Upper lobe of right lung (tissue), 1 donor: ENCODE results near the gene HDAC9. TPM values are rescaled to one million over a fixed set of nuclear protein-coding genes. Genes with fewer than 3 reads are reported as not detected.
"Not testable (repeated sequence)": the region's sequence is repeated elsewhere in the genome, so short reads cannot be mapped to it uniquely, and the experiment has no call there.

Source experiments
- ATAC-seq: fragments of 200-7000 bp; cut with Tn5 transposase; one replicate; pipeline ENCODE4 v1.9.1; 2020; ENCODE audit warnings: mild to moderate bottlenecking, moderate library complexity
- DNase-seq: peaks from one replicate; pipeline ENCODE4 v3.0.0-alpha.2; 2020
- H3K27ac ChIP-seq: fragments of 200-600 bp; one replicate; pipeline ENCODE4 v1.8.0; 2022
- H3K27me3 ChIP-seq: fragments of 200-600 bp; one replicate; pipeline ENCODE4 v1.8.0; 2022; ENCODE audit warnings: mild to moderate bottlenecking
- H3K36me3 ChIP-seq: fragments of 200-600 bp; one replicate; pipeline ENCODE4 v1.8.0; 2022
- H3K4me1 ChIP-seq: fragments of 200-600 bp; one replicate; pipeline ENCODE4 v1.8.0; 2022
- H3K4me3 ChIP-seq: fragments of 200-600 bp; one replicate; pipeline ENCODE4 v1.8.0; 2022; ENCODE audit warnings: mild to moderate bottlenecking
- H3K9me3 ChIP-seq: fragments of 200-600 bp; one replicate; pipeline ENCODE4 v1.8.0; 2022
- intact Hi-C: fragments of 100-400 bp; cut with DNase I; formaldehyde crosslinking; loops from one replicate; pipeline ENCODE4 v1.11.0; 2022
- total RNA-seq: library from RNA; stranded (reverse); fragmentation: NEBNext Ultra II Directional; extraction: Animal tissue kit (Norgen Biotek cat#: 25700); gene quantifications from one replicate; pipeline ENCODE4 v1.2.1, GENCODE V29; 2021
- TF ChIP-seq, protein P1 (sequence below): fragments of 200-600 bp; IDR thresholded peaks from one replicate; pipeline ENCODE4 v1.8.0; 2022; ENCODE audit warnings: antibody characterized with exemption
- donor health status: DM: no; HTN: yes; CAD: no; lungs with severe emphysema.

Gene HDAC9
- total RNA-seq, 1 donor from 2014 or later = 52.4 TPM

DNA sequence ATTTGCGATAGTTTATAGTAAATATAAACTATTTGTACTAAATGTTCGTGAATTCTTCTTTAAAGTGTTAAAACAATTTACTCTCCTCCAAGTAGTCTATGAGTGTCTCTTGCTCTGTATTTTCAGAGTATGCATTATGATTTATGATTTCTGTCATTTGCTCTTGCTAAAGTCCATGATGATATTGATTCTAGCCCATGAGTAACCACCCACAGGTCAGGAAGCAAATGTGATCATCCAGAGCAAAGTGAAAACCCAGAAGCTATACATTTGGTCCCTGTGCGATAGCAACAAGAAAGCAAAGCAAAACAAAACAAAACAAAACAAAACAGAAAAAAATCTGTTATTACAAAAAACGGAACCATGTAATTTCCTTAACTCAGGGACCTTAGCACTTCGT is 225.9 kb downstream of the HDAC9 start:
- Histone ChIP-seq H3K27ac (no peak overlapping the region), H3K36me3 (no peaks in the 10 kb centered on the region), H3K9me3 (no peaks in the 10 kb centered on the region), H3K4me3 (no peak overlapping the region), H3K27me3 (no peaks in the 10 kb centered on the region), H3K4me1 (no peaks in the 10 kb centered on the region)
- TF ChIP-seq, protein P1, sequence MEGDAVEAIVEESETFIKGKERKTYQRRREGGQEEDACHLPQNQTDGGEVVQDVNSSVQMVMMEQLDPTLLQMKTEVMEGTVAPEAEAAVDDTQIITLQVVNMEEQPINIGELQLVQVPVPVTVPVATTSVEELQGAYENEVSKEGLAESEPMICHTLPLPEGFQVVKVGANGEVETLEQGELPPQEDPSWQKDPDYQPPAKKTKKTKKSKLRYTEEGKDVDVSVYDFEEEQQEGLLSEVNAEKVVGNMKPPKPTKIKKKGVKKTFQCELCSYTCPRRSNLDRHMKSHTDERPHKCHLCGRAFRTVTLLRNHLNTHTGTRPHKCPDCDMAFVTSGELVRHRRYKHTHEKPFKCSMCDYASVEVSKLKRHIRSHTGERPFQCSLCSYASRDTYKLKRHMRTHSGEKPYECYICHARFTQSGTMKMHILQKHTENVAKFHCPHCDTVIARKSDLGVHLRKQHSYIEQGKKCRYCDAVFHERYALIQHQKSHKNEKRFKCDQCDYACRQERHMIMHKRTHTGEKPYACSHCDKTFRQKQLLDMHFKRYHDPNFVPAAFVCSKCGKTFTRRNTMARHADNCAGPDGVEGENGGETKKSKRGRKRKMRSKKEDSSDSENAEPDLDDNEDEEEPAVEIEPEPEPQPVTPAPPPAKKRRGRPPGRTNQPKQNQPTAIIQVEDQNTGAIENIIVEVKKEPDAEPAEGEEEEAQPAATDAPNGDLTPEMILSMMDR = no peak
- DNase-seq (no peak), ATAC-seq (no peak)
- intact Hi-C loops = no loop called here

DNA sequence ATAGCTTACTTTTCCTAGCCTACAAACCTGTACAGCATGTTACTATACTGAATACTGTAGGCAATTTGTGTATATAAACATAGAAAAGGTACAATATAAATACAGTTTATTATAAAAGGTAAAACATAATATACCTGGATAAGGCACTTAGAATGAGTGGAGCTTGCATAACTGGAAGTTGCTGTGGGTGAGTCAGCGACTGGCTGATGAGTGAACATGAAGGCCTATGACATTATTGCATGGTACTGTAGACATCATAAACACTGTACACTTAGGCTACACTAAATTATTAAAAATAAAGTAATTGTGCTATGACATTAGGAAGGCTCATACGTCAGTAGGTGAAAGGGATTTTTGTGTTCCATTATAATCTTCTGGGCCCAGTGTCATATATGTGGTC is 228.8 kb downstream of the HDAC9 start:
- H3K27me3 ChIP-seq = no peaks in the 10 kb centered on the region
- DNase-seq (no peak), ATAC-seq (no peak)
- TF ChIP-seq, protein P1 = no peak
- H3K36me3 ChIP-seq = no peaks in the 10 kb centered on the region
- H3K4me3 ChIP-seq = no peak overlapping the region
- no peaks in the 10 kb centered on the region for H3K4me1 ChIP-seq
- no peak overlapping the region for H3K27ac ChIP-seq
- intact Hi-C loops = no loop called here
- H3K9me3 ChIP-seq = no peaks in the 10 kb centered on the region

DNA sequence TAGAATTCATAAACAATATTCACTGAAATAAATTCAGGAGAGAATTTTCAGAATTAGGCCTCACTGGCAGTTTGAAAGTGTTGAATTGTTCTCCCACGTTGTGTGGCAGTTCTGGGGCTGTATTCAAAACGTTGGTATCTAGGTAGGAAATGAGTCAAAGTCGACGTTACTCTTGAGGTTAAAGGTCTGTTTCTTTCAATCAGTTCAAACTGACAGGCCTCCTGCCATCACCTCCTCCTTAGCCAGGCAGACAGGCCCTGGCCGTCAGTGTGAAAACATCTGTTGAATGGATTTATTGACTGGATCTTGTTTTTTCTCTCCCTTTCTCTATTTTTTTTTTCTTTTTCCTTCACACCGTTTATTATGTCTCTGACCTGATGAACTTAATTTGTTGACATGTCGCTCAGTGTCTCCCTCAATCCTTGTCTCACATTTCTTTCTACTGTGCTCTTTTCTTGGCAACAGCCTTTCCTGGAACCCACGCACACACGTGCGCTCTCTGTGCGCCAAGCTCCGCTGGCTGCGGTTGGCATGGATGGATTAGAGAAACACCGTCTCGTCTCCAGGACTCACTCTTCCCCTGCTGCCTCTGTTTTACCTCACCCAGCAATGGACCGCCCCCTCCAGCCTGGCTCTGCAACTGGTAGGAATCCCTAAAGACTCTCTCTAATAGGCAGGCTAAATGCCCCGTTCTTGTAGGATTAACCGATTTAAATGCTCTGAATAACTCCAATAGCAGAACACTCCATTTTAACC is 231.7 kb downstream of the HDAC9 start:
- no peak overlapping the region for H3K27ac ChIP-seq
- TF ChIP-seq, protein P1 = no peak
- ATAC-seq = no peak
- no peaks in the 10 kb centered on the region for H3K9me3 ChIP-seq
- H3K27me3 ChIP-seq = no peaks in the 10 kb centered on the region
- intact Hi-C loops = no loop called here
- H3K4me1 ChIP-seq = no peaks in the 10 kb centered on the region
- no peak for DNase-seq
- no peaks in the 10 kb centered on the region for H3K36me3 ChIP-seq
- H3K4me3 ChIP-seq = no peak overlapping the region

DNA sequence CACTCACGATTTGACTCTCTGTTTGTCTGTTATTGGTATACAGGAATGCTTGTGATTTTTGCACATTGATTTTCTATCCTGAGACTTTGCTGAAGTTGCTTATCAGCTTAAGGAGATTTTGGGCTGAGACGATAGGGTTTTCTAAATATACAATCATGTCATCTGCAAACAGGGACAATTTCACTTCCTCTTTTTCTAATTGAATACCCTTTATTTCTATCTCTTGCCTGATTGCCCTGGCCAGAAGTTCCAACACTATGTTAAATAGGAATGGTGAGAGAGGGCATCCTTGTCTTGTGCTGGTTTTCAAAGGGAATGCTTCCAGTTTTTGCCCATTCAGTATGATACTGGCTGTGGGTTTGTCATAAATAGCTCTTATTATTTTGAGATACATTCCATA is 240.5 kb downstream of the HDAC9 start:
- H3K36me3 ChIP-seq, H3K4me1 ChIP-seq, H3K9me3 ChIP-seq, H3K27ac ChIP-seq, H3K4me3 ChIP-seq, intact Hi-C loops, DNase-seq, ATAC-seq, H3K27me3 ChIP-seq: not testable (repeated sequence)

GRCh38 chr7:18740579-18740988 is 245.0 kb downstream of the HDAC9 start:
- Histone ChIP-seq H3K9me3 (no peaks in the 10 kb centered on the region), H3K36me3 (no peaks in the 10 kb centered on the region), H3K4me1 (no peaks in the 10 kb centered on the region), H3K27me3 (no peaks in the 10 kb centered on the region), H3K27ac (no peak overlapping the region), H3K4me3 (no peak overlapping the region)
- no peak for ATAC-seq
- TF ChIP-seq, protein P1 = no peak
- no peak for DNase-seq
- intact Hi-C loops = no loop called here

DNA sequence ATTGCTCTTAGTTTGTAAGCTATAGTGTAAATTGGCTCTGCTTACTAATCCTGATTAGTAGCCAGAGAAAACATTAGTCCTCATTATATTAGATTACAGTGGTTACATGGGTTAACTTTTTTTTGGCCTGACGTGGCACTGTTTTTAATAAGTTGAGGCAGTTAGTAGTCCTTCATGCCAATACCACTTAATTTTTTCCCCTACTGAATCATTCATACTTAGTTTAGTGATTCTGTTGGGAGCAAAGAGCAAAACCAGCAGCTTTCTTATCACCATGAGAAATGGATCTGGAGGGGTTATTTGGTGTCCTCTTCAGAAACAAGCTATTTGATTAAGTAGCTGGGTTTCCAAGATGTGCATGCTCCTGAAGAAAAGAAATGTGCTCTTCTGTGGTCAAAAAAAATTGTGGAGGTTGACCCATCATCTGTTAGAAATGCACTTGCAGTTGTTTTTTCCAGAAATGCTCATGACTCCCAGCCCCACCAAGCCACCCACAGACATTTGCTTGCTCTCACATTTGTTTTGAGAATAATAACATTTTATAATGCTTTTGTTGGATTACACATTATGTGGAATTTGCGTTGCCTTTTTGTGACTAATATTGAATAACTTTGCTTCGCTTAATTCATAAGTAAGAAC is 258.5 kb downstream of the HDAC9 start:
- Histone ChIP-seq H3K4me3 (no peak overlapping the region), H3K4me1 (no peaks in the 10 kb centered on the region), H3K27ac (no peak overlapping the region), H3K36me3 (no peaks in the 10 kb centered on the region), H3K9me3 (no peaks in the 10 kb centered on the region), H3K27me3 (no peaks in the 10 kb centered on the region)
- DNase-seq = no peak
- TF ChIP-seq, protein P1 = no peak
- ATAC-seq = no peak
- intact Hi-C loops = no loop called here
